ENCODE results near the gene GULP1.

GRCh38 chr2:188478724-188479123 lies 187.1 kb downstream of the GULP1 start:
- TF ChIP-seq POLR2AphosphoS5 (IDR thresholded peaks at IDR 0.05) (no peak), CTCF (IDR thresholded peaks at IDR 0.05 in 8 of 11, conservative IDR thresholded peaks at IDR 0.05 in 3 of 11) (no peak), POLR2A (IDR thresholded peaks at IDR 0.05) (no peak)

All from spleen (tissue), 7 donors.